IMR-90 (cell line): ENCODE data around the gene CPAMD8. TPM values are rescaled to one million over a fixed set of nuclear protein-coding genes. Genes with fewer than 3 reads are reported as not detected.
A peak's percentile ranks its signal among the peaks of the same experiment; 100 is the strongest.
"Not testable (repeated sequence)": the region's sequence is repeated elsewhere in the genome, so short reads cannot be mapped to it uniquely, and the experiment has no call there.

Source experiments
- ATAC-seq: fragments of 200-7000 bp; cut with Tn5 transposase; 2 replicates; pipeline ENCODE4 v1.9.1; 2020; ENCODE audit warnings: low read depth, mild to moderate bottlenecking, moderate library complexity
- BruUV-seq: library from RNA; stranded (reverse); fragments of 400-500 nt; replicated peaks from 2 replicates; lab custom pipeline; 2021; lab: Mats Ljungman, UMichigan
- CTCF ChIA-PET: fragments of 300-600 bp; formaldehyde crosslinking; extraction: SDS; loops from one replicate; lab custom pipeline; 2021; ENCODE audit warnings: antibody characterized with exemption; lab: Yijun Ruan, JAX
- POLR2A ChIA-PET: fragments of 300-600 bp; sonication (Branson Sonifier 250); formaldehyde crosslinking; loops from one replicate; lab custom pipeline; 2022; ENCODE audit warnings: antibody characterized with exemption; ENCODE audit not compliant: unreplicated experiment; lab: Charles Lee
- DNase-seq: peaks from one replicate; pipeline ENCODE4 v3.0.0; 2013
- H2AFZ ChIP-seq: replicated peaks from 2 replicates; pipeline ENCODE3; 2013; ENCODE audit warnings: low read length, mild to moderate bottlenecking; ENCODE audit not compliant: poor library complexity
- H2AK5ac ChIP-seq: 2 replicates; pipeline ENCODE4 v1.6.1; 2013; ENCODE audit warnings: low read depth, low read length, inconsistent platforms
- H2AK9ac ChIP-seq: replicated peaks from 2 replicates; pipeline ENCODE3; 2013; ENCODE audit warnings: mild to moderate bottlenecking, low read depth, low read length, moderate library complexity; ENCODE audit not compliant: poor library complexity
- H2BK120ac ChIP-seq: 2 replicates; pipeline ENCODE4 v1.6.1; 2013; ENCODE audit warnings: low read depth, low read length, inconsistent platforms
- H2BK15ac ChIP-seq: 3 replicates; pipeline ENCODE4 v1.6.1; 2013; ENCODE audit warnings: low read depth, low read length, inconsistent platforms
- H2BK20ac ChIP-seq: 2 replicates; pipeline ENCODE4 v1.6.1; 2013; ENCODE audit warnings: low read depth, mild to moderate bottlenecking, inconsistent platforms, low read length, moderate library complexity
- H2BK5ac ChIP-seq: 2 replicates; pipeline ENCODE4 v1.6.1; 2013; ENCODE audit warnings: mild to moderate bottlenecking, low read depth, low read length, inconsistent platforms; ENCODE audit not compliant: poor library complexity, severe bottlenecking
- H3K14ac ChIP-seq: replicated peaks from 2 replicates; pipeline ENCODE4 v1.6.1; 2013; ENCODE audit warnings: low read depth, low read length, inconsistent platforms
- H3K18ac ChIP-seq: 2 replicates; pipeline ENCODE4 v1.6.1; 2013; ENCODE audit warnings: low read depth, low read length, control low read depth
- H3K23ac ChIP-seq: 2 replicates; pipeline ENCODE4 v1.6.1; 2013; ENCODE audit warnings: low read depth, low read length, inconsistent platforms
- H3K27ac ChIP-seq: 2 replicates; pipeline ENCODE4 v1.5.1; 2013; ENCODE audit warnings: mild to moderate bottlenecking, control low read depth, low read length; ENCODE audit not compliant: insufficient read depth
- H3K27me3 ChIP-seq: 2 replicates; pipeline ENCODE4 v1.6.1; 2013; ENCODE audit warnings: low read length; ENCODE audit not compliant: control insufficient read depth, insufficient read depth
- H3K36me3 ChIP-seq: 2 replicates; pipeline ENCODE4 v1.6.1; 2013; ENCODE audit warnings: low read length, mixed read lengths; ENCODE audit not compliant: control insufficient read depth, insufficient read depth
- H3K4ac ChIP-seq: 2 replicates; pipeline ENCODE4 v1.6.1; 2013; ENCODE audit warnings: low read depth, low read length, inconsistent platforms
- H3K4me1 ChIP-seq: 2 replicates; pipeline ENCODE4 v1.6.1; 2013; ENCODE audit warnings: low read length, mixed read lengths; ENCODE audit not compliant: control insufficient read depth, insufficient read depth
- H3K4me2 ChIP-seq: 2 replicates; pipeline ENCODE4 v1.6.1; 2013; ENCODE audit warnings: low read depth, mild to moderate bottlenecking, control low read depth, low read length, moderate library complexity
- H3K4me3 ChIP-seq: 2 replicates; pipeline ENCODE4 v1.5.1; 2013; ENCODE audit warnings: low read depth, mild to moderate bottlenecking, control low read depth, low read length, moderate library complexity; ENCODE audit not compliant: insufficient read depth
- H3K56ac ChIP-seq: 2 replicates; pipeline ENCODE4 v1.6.1; 2013; ENCODE audit warnings: low read length, inconsistent platforms; ENCODE audit not compliant: insufficient read depth; ENCODE audit errors: extremely low read depth
- H3K79me1 ChIP-seq, 2 experiments: 2 replicates each; pipeline ENCODE4 v1.6.1; 2013; ENCODE audit warnings: low read length in 2 of 2, inconsistent platforms in 1 of 2, low read depth in 1 of 2
- H3K9ac ChIP-seq: 2 replicates; pipeline ENCODE4 v1.6.1; 2013; ENCODE audit warnings: low read depth, low read length, control low read depth
- H3K9me1 ChIP-seq: 2 replicates; pipeline ENCODE4 v1.6.1; 2013; ENCODE audit warnings: low read length, inconsistent platforms; ENCODE audit not compliant: insufficient read depth
- H3K9me3 ChIP-seq: 2 replicates; pipeline ENCODE4 v1.6.1; 2013; ENCODE audit warnings: low read length; ENCODE audit not compliant: control insufficient read depth, insufficient read depth
- H4K20me1 ChIP-seq: 2 replicates; pipeline ENCODE4 v1.6.1; 2013; ENCODE audit warnings: low read length, inconsistent platforms; ENCODE audit not compliant: insufficient read depth
- H4K5ac ChIP-seq: 2 replicates; pipeline ENCODE4 v1.6.1; 2013; ENCODE audit warnings: mild to moderate bottlenecking, low read depth, low read length, control low read depth
- H4K8ac ChIP-seq, 2 experiments: 2 replicates each; pipeline ENCODE4 v1.6.1; 2013; ENCODE audit warnings: low read depth in 2 of 2, low read length in 2 of 2, control low read depth in 1 of 2, inconsistent platforms in 1 of 2
- H4K91ac ChIP-seq: 2 replicates; pipeline ENCODE4 v1.6.1; 2013; ENCODE audit warnings: low read depth, low read length, inconsistent platforms; ENCODE audit not compliant: insufficient read depth
- CEBPB ChIP-seq: IDR thresholded peaks from 2 replicates; pipeline ENCODE4 v1.6.1; 2012; ENCODE audit warnings: low read depth, low read length, improper control_type of control experiment
- RFX5 ChIP-seq: IDR thresholded peaks from 2 replicates; pipeline ENCODE4 v1.8.0; 2012; ENCODE audit warnings: low read depth, mild to moderate bottlenecking, low read length, moderate library complexity
- WGBS, 2 experiments: methylation state at CpG; one replicate each; pipeline versions ENCODE4 v1.1.5 to v1.1.7; 2013; ENCODE audit warnings: missing lambda C conversion rate in 2 of 2; ENCODE audit not compliant: insufficient read length in 1 of 2; ENCODE audit errors: extremely low coverage in 2 of 2; 5-methylcytosine and 5-hydroxymethylcytosine counted together
- dilution Hi-C: fragments of 300-500 bp; cut with HindIII; formaldehyde crosslinking; loops from one replicate; pipeline ENCODE4 v1.14.3; 2018; ENCODE audit warnings: low sequenced_read_pairs; ENCODE audit not compliant: unreplicated experiment
- in situ Hi-C: fragments of 300-500 bp; cut with MboI; formaldehyde crosslinking; loops from 3 replicates; pipeline ENCODE4 v1.14.3; 2019; ENCODE audit warnings: low sequenced_read_pairs, inconsistent platforms, mixed read lengths
- intact Hi-C: fragments of 100-400 bp; cut with micrococcal nuclease; formaldehyde crosslinking; loops from 2 replicates; pipeline ENCODE4 v1.10.0; 2022
- polyA plus RNA-seq, 3 experiments: library from polyadenylated mRNA; depleted of rRNA; stranded (reverse); fragments of >200 nt; gene quantifications; 2 replicates each; pipeline ENCODE4 v1.2.3, GENCODE V29; 2012; ENCODE audit warnings: low replicate concordance in 1 of 3
- total RNA-seq: library from RNA; depleted of rRNA; stranded (reverse); fragments of >200 nt; gene quantifications from 2 replicates; pipeline ENCODE4 v1.2.3, GENCODE V29; 2012

CPAMD8 gene
- total and polyA plus RNA-seq, 2 of the 4 experiments (the other 2 are of a cell fraction): 0.36 to 0.79 TPM

GRCh38 chr19:17020385-17020784 is 6.2 kb downstream of the CPAMD8 start:
- H3K9me1 ChIP-seq: no peaks in the 10 kb centered on the region
- H3K27ac ChIP-seq: no peak overlapping the region
- dilution Hi-C loops: no loop called here
- no peak overlapping the region for H3K14ac ChIP-seq
- no peak overlapping the region for H4K8ac ChIP-seq
- DNase-seq (no peak), ATAC-seq (no peak)
- intact Hi-C loops: no loop called here
- ChIA-PET CTCF (no interaction called here), POLR2A (interaction anchor here (0.7 kb wide), 1 partner anchor 11 kb away, joined by 6 read pairs; no protein-coding TSS in a partner anchor)
- H3K9me3 ChIP-seq: peaks cover 12% of the 10 kb centered on the region
- no peaks in the 10 kb centered on the region for H3K36me3 ChIP-seq
- no peak overlapping the region for H3K4me3 ChIP-seq
- BruUV-seq: no TSS peak
- no peak overlapping the region for H2BK120ac ChIP-seq
- no peak overlapping the region for H2AK9ac ChIP-seq
- H4K91ac ChIP-seq: no peak overlapping the region
- in situ Hi-C loops: no loop called here
- TF ChIP-seq RFX5 (no peak), CEBPB (no peak)
- no peak overlapping the region for H3K23ac ChIP-seq
- no peak overlapping the region for H3K18ac ChIP-seq
- H3K4ac ChIP-seq: no peak overlapping the region
- no peak overlapping the region for H3K4me2 ChIP-seq
- H4K20me1 ChIP-seq: no peaks in the 10 kb centered on the region
- no peak overlapping the region for H3K56ac ChIP-seq
- H3K27me3 ChIP-seq: peaks cover 25% of the 10 kb centered on the region
- H2AFZ ChIP-seq: no peak overlapping the region
- no peak overlapping the region for H2BK5ac ChIP-seq
- H2BK20ac ChIP-seq: no peak overlapping the region
- H3K9ac ChIP-seq: no peak overlapping the region
- H3K79me1 ChIP-seq: no peaks in the 10 kb centered on the region
- H2BK15ac ChIP-seq: no peak overlapping the region
- H4K5ac ChIP-seq: no peak overlapping the region
- no peaks in the 10 kb centered on the region for H3K4me1 ChIP-seq
- H2AK5ac ChIP-seq: no peak overlapping the region

GRCh38 chr19:17014212-17014861 is 12.3 kb downstream of the CPAMD8 start:
- H3K9ac ChIP-seq, H3K56ac ChIP-seq, H3K23ac ChIP-seq, H4K8ac ChIP-seq, H4K20me1 ChIP-seq, H3K79me1 ChIP-seq, H2BK120ac ChIP-seq, H4K5ac ChIP-seq, H3K18ac ChIP-seq, H2BK5ac ChIP-seq, dilution Hi-C loops, CTCF ChIA-PET, H2BK20ac ChIP-seq, H2BK15ac ChIP-seq, H3K36me3 ChIP-seq, H3K27ac ChIP-seq, H3K4me2 ChIP-seq, POLR2A ChIA-PET, BruUV-seq, H3K27me3 ChIP-seq, H2AK5ac ChIP-seq, H3K9me3 ChIP-seq, H3K4me1 ChIP-seq, intact Hi-C loops, in situ Hi-C loops, H3K9me1 ChIP-seq, H2AFZ ChIP-seq, H3K4ac ChIP-seq, H2AK9ac ChIP-seq, H3K14ac ChIP-seq, ATAC-seq, H3K4me3 ChIP-seq, H4K91ac ChIP-seq: not testable (repeated sequence)
- 60% methylated on average over 1 of the region's 9 CpGs; no CpG with 5 or more reads in 1 of the 2 experiments for WGBS, 2 experiments
- peak; percentile 13 for DNase-seq
